Upper lobe of left lung (tissue), 6 donors: ENCODE data around the gene ZNF583. TPM values are rescaled to one million over a fixed set of nuclear protein-coding genes. Genes with fewer than 3 reads are reported as not detected.

Source experiments
- ATAC-seq, 2 donors: fragments of 200-7000 bp; cut with Tn5 transposase; one replicate each; pipeline ENCODE4 v1.9.1; 2022; ENCODE audit warnings: mild to moderate bottlenecking in 2 of 2, moderate library complexity in 2 of 2; ENCODE audit not compliant: low FRiP score in 2 of 2
- DNase-seq, 2 donors: peaks; one replicate each; pipeline ENCODE4 v3.0.0-alpha.2; 2019 to 2020
- H3K27ac ChIP-seq, 4 donors: fragments of 200-600 bp; sonication (generic); one replicate each; pipeline ENCODE4 v1.5.1; 2016 to 2019
- H3K27me3 ChIP-seq, 4 donors: fragments of 200-600 bp; sonication (generic); one replicate each; pipeline ENCODE4 v1.5.1; 2017 to 2019
- H3K36me3 ChIP-seq, 4 donors: fragments of 200-600 bp; sonication (generic); one replicate each; pipeline ENCODE4 v1.5.1; 2016 to 2019
- H3K4me1 ChIP-seq, 4 donors: fragments of 200-600 bp; sonication (generic); one replicate each; pipeline ENCODE4 v1.5.1; 2018 to 2019
- H3K4me3 ChIP-seq, 4 donors: fragments of 200-600 bp; sonication (generic); one replicate each; pipeline ENCODE4 v1.5.1; 2017 to 2019; ENCODE audit warnings: mild to moderate bottlenecking in 2 of 4, moderate library complexity in 1 of 4
- H3K9me3 ChIP-seq, 4 donors: fragments of 200-600 bp; sonication (generic); one replicate each; pipeline ENCODE4 v1.5.1; 2018 to 2019
- EP300 ChIP-seq, 4 donors: sonication (generic); formaldehyde crosslinking; IDR thresholded peaks; one replicate each; pipeline ENCODE4 v1.5.1; 2017; ENCODE audit warnings: antibody characterized with exemption in 4 of 4, control low read depth in 2 of 4
- POLR2A ChIP-seq, 4 donors: fragments of 450-650 bp; IDR thresholded peaks; one replicate each; pipeline ENCODE4 v1.5.1; 2016 to 2017; ENCODE audit warnings: antibody characterized with exemption in 4 of 4, mild to moderate bottlenecking in 2 of 4
- POLR2AphosphoS5 ChIP-seq, 2 donors: sonication (generic); formaldehyde crosslinking; IDR thresholded peaks; one replicate each; pipeline ENCODE4 v1.5.1; 2017; ENCODE audit warnings: antibody characterized with exemption in 2 of 2
- WGBS, 2 donors: methylation state at CpG; one replicate each; pipeline ENCODE4 v1.1.5; 2017 to 2018; 5-methylcytosine and 5-hydroxymethylcytosine counted together
- total RNA-seq, 6 donors: library from RNA; depleted of rRNA in 4 of 6; stranded (reverse); fragments of >200 nt in 4 of 6; gene quantifications; one replicate each; pipeline versions ENCODE4 v1.1.0 to v1.2.1, GENCODE V29; 2016 to 2021
- TF ChIP-seq, protein P1 (sequence below), 6 experiments: fragments of 450-650 bp in 4 of 6; fragments of 200-600 bp in 2 of 6; sonication (generic) in 2 of 6; IDR thresholded peaks; one replicate each; pipeline ENCODE4 v1.5.1; 2016 to 2019; ENCODE audit warnings: antibody characterized with exemption in 6 of 6
- donor health status: DM: no; HTN: no; CAD: no; lungs with moderate emphysema.
- donor health status: DM: no; HTN: yes; CAD: no; lungs with severe emphysema.

ZNF583 gene
- total RNA-seq, 6 donors from 2014 or later, result 3.7 to 21.5 (median 6.9) TPM

DNA sequence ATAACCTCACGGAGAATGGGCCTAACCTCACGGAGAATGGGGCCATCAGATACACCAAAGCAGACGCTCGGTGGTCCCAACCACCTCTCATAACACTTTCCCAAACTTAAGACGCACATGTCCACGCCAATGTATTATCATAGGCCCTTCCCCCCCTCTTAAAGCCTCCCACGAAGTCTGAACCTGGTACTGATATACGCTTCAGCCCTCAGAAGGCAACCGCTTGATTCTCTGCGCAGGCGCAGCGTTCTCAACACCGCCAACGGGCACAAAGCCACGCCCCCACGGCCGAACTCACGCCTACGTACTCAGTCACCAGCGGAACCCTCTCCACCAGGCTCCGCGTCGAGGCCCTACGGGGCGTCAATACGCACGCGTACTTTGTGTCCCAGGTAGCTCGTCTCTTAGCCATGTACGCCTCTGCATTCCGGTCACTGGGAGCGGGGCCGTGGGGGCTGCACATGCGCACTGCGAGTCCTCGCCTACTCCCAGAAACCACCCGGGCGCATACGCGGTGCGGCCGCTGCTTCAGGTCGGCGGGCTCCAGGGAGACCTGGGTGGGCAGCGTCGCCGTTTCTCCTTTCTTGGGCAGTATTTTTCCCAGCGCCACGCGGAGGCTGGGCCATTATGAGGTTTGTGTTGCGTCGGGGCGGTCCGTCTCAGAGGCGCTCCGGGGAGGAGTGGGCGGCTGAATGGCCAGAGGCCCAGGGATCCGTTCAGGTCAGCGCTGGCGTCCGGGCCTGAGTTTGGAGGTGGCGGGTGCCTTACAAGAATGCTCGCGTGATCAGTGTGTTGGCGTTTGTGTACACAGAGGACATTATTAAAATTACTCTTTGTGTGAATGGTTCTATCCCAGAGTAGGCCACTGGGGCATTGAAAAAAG lies 36.1 kb upstream of the ZNF583 start:
- 10 to 25% methylated on average over 19 to 59 of the region's 65 CpGs for WGBS, 2 donors
- TF ChIP-seq POLR2AphosphoS5 (IDR thresholded peaks at IDR 0.05), result peak; percentile 40 to 73
- TF ChIP-seq EP300 (IDR thresholded peaks at IDR 0.05), result no peak
- TF ChIP-seq, protein P1, sequence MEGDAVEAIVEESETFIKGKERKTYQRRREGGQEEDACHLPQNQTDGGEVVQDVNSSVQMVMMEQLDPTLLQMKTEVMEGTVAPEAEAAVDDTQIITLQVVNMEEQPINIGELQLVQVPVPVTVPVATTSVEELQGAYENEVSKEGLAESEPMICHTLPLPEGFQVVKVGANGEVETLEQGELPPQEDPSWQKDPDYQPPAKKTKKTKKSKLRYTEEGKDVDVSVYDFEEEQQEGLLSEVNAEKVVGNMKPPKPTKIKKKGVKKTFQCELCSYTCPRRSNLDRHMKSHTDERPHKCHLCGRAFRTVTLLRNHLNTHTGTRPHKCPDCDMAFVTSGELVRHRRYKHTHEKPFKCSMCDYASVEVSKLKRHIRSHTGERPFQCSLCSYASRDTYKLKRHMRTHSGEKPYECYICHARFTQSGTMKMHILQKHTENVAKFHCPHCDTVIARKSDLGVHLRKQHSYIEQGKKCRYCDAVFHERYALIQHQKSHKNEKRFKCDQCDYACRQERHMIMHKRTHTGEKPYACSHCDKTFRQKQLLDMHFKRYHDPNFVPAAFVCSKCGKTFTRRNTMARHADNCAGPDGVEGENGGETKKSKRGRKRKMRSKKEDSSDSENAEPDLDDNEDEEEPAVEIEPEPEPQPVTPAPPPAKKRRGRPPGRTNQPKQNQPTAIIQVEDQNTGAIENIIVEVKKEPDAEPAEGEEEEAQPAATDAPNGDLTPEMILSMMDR (IDR thresholded peaks at IDR 0.05), result peak in 3 of 6 experiments; percentile 13 to 17 (median 15)
- peak in 3 of 4 donors; percentile 32 to 64 (median 51) for TF ChIP-seq POLR2A (IDR thresholded peaks at IDR 0.05)
- Histone ChIP-seq H3K9me3 (peaks cover 0 to 32% (median 10%) of the 10 kb centered on the region in 4 donors), H3K27ac (peak overlapping the region; percentile 80 to 87 (median 82)), H3K27me3 (no peaks in the 10 kb centered on the region), H3K36me3 (peaks cover 2 to 24% (median 8%) of the 10 kb centered on the region in 4 donors), H3K4me3 (peak overlapping the region; percentile 53 to 70 (median 62)), H3K4me1 (peaks cover 9 to 13% (median 11%) of the 10 kb centered on the region in 4 donors)
- peak; percentile 96 to 97 for ATAC-seq
- peak; percentile 88 to 96 for DNase-seq

DNA sequence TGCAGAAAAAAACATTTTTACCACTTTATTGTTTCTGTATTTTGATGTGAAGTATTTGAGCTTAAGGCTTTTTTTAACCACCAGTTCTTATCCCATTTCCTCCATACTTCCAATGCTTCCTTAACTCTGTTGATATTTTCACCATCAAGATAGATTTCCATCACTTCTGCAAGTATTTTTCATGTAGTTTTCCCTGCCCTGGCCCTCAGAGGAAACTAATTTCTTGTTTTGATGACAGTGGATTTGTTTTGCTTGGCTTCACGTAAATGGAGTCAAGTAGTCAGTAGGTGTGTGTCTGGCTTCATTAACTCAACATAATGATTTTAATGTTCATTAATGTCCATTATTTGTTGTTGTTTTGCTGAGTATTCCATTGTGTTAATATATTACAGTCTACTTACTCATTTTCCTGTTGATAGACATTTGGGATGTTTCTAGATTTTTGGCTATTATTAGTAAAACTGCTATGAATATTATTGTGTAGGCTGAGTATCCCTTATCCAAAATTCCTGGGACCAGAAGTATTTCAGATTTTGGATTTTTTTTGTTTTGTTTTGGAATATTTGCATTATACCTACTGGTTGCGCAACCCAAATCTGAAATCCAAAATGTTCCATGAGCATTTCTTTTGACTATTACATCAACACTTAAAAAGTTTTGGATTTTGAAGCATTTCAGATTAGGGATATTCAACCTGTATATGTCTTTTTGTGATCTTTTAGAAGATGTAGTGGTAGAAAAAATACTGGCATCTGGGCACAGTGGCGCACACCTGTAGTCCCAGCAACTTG lies 34.1 kb upstream of the ZNF583 start:
- TF ChIP-seq POLR2AphosphoS5 (IDR thresholded peaks at IDR 0.05) (no peak), EP300 (IDR thresholded peaks at IDR 0.05) (no peak), POLR2A (IDR thresholded peaks at IDR 0.05) (no peak)
- H3K4me3 ChIP-seq, result no peak overlapping the region
- WGBS, 2 donors, result 95 to 100% methylated on average over 3 of the region's 3 CpGs
- no peaks in the 10 kb centered on the region for H3K27me3 ChIP-seq
- no peak for DNase-seq
- H3K36me3 ChIP-seq, result peaks cover 20 to 44% (median 27%) of the 10 kb centered on the region in 4 donors
- no peak overlapping the region for H3K27ac ChIP-seq
- peaks cover 9 to 13% (median 11%) of the 10 kb centered on the region in 4 donors for H3K4me1 ChIP-seq
- peaks cover 0 to 22% (median 14%) of the 10 kb centered on the region in 4 donors for H3K9me3 ChIP-seq
- no peak for ATAC-seq

DNA sequence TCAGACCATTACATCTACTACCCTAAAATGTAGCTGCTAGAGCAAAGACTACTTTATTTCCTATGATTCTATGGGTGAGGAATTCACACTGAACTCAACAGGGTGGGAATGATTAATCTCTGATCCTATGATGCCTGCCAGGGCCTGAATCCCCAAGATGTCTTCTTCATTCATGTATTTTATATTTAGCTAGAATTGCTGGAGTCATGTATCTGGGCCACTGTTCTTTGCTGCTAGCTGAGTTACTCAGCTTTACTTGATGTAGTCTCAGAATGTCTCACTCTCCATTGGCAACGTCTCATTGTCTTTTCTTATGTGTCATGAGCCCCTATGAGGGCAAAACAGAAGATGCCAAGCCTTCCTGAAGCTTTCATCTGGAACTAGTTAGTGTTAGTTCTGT lies 31.9 kb upstream of the ZNF583 start:
- no peak for TF ChIP-seq POLR2A (IDR thresholded peaks at IDR 0.05)
- TF ChIP-seq POLR2AphosphoS5 (IDR thresholded peaks at IDR 0.05), result no peak
- no peak for TF ChIP-seq EP300 (IDR thresholded peaks at IDR 0.05)
- TF ChIP-seq, protein P1 (IDR thresholded peaks at IDR 0.05), result no peak
- WGBS, 2 donors, result 74 to 86% methylated on average over 1 of the region's 1 CpG
- H3K36me3 ChIP-seq, result peaks cover 20 to 66% (median 45%) of the 10 kb centered on the region in 4 donors
- no peak overlapping the region for H3K4me3 ChIP-seq
- H3K9me3 ChIP-seq, result peaks cover 8 to 36% (median 31%) of the 10 kb centered on the region in 4 donors
- no peak for DNase-seq
- ATAC-seq, result no peak
- no peak overlapping the region for H3K27ac ChIP-seq
- peaks cover 9 to 13% (median 11%) of the 10 kb centered on the region in 4 donors for H3K4me1 ChIP-seq
- no peaks in the 10 kb centered on the region for H3K27me3 ChIP-seq

DNA sequence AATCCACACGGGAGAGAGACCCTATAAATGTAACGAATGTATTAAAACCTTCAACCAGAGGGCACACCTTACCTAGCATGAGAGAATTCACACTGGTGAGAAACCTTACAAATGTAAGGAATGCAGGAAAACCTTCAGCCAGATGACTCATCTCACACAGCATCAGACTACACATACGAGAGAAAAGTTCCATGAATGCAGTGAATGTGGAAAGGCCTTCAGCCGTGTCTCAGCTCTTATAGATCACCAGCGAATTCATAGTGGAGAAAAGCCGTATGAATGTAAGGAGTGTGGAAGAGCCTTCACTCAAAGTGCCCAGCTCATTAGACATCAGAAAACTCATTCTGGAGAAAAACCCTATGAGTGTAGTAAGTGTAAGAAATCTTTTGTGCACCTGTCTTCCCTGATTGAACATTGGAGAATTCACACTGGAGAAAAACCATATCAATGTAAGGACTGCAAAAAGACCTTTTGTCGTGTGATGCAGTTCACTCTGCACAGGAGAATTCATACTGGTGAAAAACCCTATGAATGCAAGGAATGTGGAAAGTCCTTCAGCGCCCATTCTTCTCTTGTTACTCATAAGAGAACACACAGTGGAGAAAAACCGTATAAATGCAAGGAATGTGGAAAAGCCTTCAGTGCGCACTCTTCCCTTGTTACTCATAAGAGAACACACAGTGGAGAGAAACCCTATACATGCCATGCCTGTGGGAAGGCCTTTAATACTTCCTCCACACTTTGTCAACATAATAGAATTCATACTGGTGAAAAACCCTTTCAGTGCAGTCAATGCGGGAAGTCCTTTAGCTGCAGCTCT lies 26.8 kb upstream of the ZNF583 start:
- WGBS, 2 donors, result 91 to 95% methylated on average over 11 of the region's 11 CpGs
- peaks cover 15 to 61% (median 51%) of the 10 kb centered on the region in 4 donors for H3K9me3 ChIP-seq

More for the DNA sequence above, 26.8 kb upstream of the ZNF583 start:
- TF ChIP-seq, protein P1 (IDR thresholded peaks at IDR 0.05), result no peak
- TF ChIP-seq EP300 (IDR thresholded peaks at IDR 0.05) (no peak), POLR2A (IDR thresholded peaks at IDR 0.05) (no peak), POLR2AphosphoS5 (IDR thresholded peaks at IDR 0.05) (no peak)
- Histone ChIP-seq H3K4me3 (no peak overlapping the region), H3K36me3 (peaks cover 20 to 67% (median 49%) of the 10 kb centered on the region in 4 donors), H3K27ac (no peak overlapping the region), H3K4me1 (no peaks in the 10 kb centered on the region), H3K27me3 (no peaks in the 10 kb centered on the region)
- ATAC-seq (no peak), DNase-seq (no peak)
